HG03460 (cell line): ENCODE data around the gene NHLRC1.

Experiments
- ATAC-seq: cut with Tn5 transposase; IDR thresholded peaks from one replicate; pipeline ENCODE4 v1.9.1; 2021; ENCODE audit not compliant: unreplicated experiment

Gene NHLRC1

GRCh38 chr6:18139935-18140621 is 17.6 kb upstream of the NHLRC1 start:
- no peak for ATAC-seq

GRCh38 chr6:18138906-18139305 is 16.4 kb upstream of the NHLRC1 start:
- no peak for ATAC-seq

- no peak for ATAC-seq
Observed at GRCh38 chr6:18136260-18136659, 13.8 kb upstream of the NHLRC1 start.

- ATAC-seq = no peak
Observed at GRCh38 chr6:18135171-18135570, 12.7 kb upstream of the NHLRC1 start.

- ATAC-seq = no peak
Observed at GRCh38 chr6:18132346-18132745, 9.9 kb upstream of the NHLRC1 start.

- ATAC-seq = no peak
Observed at GRCh38 chr6:18126121-18126520, 3.6 kb upstream of the NHLRC1 start.

GRCh38 chr6:18121580-18122127 is 823 bp downstream of the NHLRC1 start:
- no peak for ATAC-seq

- ATAC-seq = no peak
Observed at GRCh38 chr6:18119236-18119635, 3.2 kb downstream of the NHLRC1 start.

GRCh38 chr6:18118330-18118729 is 4.1 kb downstream of the NHLRC1 start:
- no peak for ATAC-seq

- ATAC-seq = no peak
Observed at GRCh38 chr6:18117136-18117535, 5.3 kb downstream of the NHLRC1 start.

- no peak for ATAC-seq
Observed at GRCh38 chr6:18115356-18115755, 7.1 kb downstream of the NHLRC1 start.

- ATAC-seq = no peak
Observed at GRCh38 chr6:18110162-18110561, 12.3 kb downstream of the NHLRC1 start.

GRCh38 chr6:18107061-18107460 is 15.4 kb downstream of the NHLRC1 start:
- no peak for ATAC-seq

- no peak for ATAC-seq
Observed at GRCh38 chr6:18102783-18103509, 19.5 kb downstream of the NHLRC1 start.

- ATAC-seq = no peak
Observed at GRCh38 chr6:18101873-18102272, 20.6 kb downstream of the NHLRC1 start.

- no peak for ATAC-seq
Observed at GRCh38 chr6:18101271-18101670, 21.2 kb downstream of the NHLRC1 start.

GRCh38 chr6:18100296-18100695 is 22.2 kb downstream of the NHLRC1 start:
- ATAC-seq = no peak

GRCh38 chr6:18099511-18099910 is 23.0 kb downstream of the NHLRC1 start:
- ATAC-seq = no peak

- ATAC-seq = no peak
Observed at GRCh38 chr6:18096423-18096822, 26.1 kb downstream of the NHLRC1 start.

- ATAC-seq = no peak
Observed at GRCh38 chr6:18091382-18091781, 31.1 kb downstream of the NHLRC1 start.

GRCh38 chr6:18090349-18090786 is 32.1 kb downstream of the NHLRC1 start:
- no peak for ATAC-seq
